ENCODE measurements around the gene KRTAP3-1.
"Not testable (repeated sequence)": the region's sequence is repeated elsewhere in the genome, so short reads cannot be mapped to it uniquely, and the experiment has no call there.

Gene KRTAP3-1

DNA sequence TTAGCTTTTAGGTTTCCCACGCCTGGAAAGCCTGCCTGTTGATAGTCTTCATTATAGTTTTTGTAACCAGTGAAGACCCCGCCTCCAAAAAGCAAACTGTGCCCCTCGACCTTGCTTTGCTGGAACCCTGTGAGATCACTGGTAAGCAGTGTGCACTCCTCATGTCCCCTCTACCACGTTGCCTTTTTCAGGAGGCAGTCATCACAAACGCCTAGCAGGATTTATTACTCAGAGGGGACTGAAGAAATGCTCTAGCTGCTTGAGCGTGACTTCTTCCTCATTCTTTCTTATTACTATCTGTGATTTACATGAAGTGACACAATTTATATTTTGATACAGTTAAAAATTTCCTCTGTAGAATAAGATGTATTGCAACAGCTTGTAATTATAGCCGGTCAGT is 6.5 kb upstream of the KRTAP3-1 start:
- no peak for DNase-seq (ENCODE audit: low read depth in 2 of 2)

DNA sequence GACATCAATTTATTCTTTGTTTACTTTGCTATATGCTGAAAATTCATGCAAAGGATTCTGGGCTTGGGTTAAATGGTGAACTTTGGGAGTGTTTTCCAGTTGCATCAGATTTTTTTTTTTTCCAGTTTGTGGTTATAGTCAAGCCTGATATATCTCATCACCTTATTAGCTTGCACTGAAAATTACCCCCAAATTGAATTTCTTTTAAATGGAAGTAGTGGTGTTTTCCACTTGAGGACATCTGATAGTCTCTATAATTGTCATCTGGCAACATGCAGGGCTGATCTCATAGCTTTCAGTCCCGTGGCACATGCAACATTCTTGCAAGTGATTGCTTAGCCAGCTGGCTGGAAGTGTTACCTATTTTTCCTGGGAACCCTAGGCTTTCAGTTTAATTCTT is 4.7 kb upstream of the KRTAP3-1 start:
- no peak for DNase-seq (ENCODE audit: low read depth in 2 of 2)

DNA sequence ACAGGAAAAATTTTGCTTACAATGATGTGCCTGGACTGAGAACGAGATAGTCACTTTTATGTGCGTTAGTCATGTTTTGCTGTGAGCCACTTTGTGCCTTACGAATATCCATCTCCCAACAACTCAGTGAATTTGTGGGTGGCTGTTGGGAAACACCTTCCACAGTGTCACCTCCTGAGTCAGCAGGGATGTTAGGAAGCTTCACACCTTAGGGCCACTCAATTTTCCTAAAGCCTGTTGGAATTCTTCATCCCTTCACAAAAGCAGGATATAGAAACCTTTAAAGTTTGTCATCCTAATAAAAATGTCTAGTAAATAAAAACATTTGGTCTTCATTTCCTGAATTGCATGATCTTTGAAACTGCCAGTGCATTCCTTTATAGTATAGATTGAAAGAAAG is 4.3 kb upstream of the KRTAP3-1 start:
- DNase-seq (ENCODE audit: low read depth in 2 of 2), result no peak

DNA sequence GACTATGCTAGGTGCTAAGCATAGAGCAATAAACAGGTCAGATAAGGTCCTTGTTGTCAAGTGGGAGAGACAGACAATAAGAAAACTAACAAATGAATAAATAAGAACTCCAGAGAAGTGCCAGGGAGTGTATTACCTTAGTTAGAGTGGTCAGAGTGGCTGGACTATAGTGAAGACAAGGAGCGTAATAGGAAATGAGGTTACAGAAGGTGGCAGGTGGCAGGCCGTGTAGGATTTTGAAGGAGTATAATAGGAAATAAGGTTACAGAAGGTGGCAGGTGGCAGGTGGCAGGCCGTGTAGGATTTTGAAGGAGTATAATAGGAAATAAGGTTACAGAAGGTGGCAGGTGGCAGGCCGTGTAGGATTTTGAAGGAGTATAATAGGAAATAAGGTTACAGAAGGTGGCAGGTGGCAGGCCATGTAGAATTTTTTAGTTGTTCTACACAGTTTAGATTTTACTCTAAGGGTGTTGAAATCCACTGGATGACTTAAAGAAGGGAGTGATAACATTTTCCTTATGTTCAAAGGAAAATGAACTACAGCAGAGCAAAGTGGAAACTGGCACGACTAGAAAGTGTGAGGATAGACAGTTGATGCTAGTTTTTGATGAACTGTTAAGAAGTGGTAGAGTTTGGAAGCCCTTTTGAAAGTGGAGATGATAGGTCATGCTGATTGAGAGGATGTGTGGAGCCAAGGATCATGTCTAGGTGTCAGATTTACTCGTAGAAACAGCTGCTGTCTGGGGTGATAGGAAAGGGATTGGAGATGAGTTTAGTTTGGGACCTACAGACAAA is 3.6 kb upstream of the KRTAP3-1 start:
- DNase-seq (ENCODE audit: low read depth in 2 of 2), result no peak

DNA sequence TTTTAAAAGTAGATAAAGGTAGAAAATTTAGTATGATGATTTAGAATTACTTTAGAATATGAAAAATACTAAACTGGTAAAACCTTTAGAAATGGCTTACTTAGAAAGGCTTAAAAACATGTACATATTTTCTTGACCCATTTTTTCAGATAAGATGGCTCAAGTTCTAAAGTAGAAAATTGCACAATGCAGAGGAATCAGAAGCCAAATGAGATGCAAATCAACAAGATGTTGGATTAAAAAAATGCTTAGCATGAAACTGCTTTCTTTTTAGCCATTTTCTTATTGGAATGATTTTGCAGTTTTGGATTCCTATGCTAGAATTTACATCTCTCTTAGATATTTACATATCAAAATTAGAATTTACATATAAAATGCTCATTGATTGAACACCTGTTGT is 1.5 kb upstream of the KRTAP3-1 start:
- no peak for DNase-seq (ENCODE audit: low read depth in 2 of 2)

DNA sequence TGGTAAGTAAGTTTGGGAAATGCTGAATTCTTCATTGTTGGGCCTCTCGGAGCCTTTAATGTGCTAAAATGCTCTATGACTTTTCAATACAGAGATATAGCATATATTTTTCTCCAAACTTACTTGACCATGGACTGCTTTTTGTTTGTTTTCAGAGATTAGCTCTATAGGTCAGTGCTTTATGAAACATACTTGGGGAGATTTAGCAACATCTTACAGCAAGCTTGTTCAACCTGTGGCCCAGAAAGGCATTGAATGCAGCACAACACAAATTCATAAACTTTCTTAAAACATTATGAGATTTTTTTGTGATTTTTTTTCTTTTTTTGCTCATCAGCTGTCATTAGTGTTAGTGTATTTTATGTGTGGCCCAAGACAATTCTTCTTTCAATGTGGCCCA is 1.0 kb upstream of the KRTAP3-1 start:
- DNase-seq (ENCODE audit: low read depth in 2 of 2), result no peak

DNA sequence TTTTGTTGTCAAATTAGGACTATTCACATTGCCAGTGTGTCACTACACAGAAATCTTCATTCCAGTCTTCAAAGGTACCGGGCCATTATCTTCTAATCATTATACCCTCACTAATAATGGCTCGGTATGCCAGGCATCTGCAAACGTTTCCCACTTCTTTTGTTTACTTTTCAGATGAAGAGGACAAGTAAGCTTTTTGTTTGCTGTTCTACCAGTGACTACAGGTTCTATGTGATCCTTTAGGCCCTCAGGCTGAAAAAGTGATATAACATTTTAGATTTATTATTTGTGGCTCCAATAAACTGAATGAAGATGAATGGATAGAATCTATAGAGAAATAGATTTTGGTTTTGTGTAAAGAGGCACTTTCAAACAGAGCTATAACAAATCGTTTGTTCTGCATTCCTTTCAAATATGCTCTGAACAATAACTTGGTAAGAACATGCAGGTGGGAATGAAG is 403 bp upstream of the KRTAP3-1 start:
- no peak for DNase-seq (ENCODE audit: low read depth in 2 of 2)

DNA sequence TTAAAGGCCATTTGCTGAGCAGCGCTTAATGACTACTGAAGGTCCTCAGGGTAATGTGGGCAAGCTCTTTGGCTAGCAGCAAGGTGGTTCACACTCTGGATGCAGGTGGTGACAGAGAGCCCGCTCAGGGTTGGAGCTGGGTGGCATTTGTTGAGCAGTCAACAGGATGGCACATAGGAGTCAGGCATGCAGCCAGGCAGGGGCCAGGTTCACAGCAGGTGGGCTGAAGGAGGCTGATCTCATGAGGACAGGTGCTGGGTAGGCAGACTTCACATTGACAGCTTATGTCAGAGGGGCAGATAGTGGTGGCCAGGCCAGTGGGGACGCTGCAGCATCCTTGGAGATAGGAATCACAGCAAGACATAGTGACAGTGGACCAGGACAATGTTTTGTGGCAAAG is 4.5 kb downstream of the KRTAP3-1 start:
- no peak for DNase-seq (ENCODE audit: low read depth in 2 of 2)

DNA sequence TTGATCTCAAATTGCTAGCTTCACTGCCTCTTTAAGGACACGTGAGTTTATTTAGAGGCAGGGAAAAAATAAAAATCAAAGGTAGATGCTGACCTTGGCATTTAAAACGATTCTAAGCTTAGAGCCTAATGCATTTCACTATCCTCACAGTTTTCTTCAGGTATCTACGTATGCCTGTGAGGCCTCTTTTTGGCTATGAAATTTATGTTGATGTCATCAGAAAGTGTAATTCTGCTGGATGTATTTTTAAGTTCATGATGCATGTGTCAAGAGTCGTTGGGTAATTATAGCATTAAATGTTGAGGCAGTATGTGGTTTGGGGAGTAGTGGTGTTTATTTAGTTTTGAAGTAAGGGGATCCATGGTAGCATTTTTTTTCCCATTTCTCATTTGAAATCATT is 5.0 kb downstream of the KRTAP3-1 start:
- no peak for DNase-seq (ENCODE audit: low read depth in 2 of 2)

DNA sequence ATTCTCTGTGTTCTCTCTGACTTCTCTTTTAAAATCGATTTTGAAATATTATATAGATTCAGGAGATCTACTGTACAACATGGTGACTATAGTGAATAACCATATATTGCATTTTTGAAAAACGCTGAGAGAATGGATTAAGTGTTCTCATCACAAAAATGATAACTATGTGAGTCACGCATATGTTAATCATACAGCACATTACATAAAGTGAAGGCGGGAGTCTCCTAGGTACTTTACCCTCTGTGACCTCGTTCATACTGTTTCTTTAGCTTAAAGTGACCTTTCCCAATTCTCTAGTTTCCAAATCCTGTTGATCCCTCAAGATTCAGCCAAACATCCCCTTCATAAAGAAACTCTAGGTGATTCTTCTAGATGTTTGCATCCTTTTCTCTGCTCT is 6.1 kb downstream of the KRTAP3-1 start:
- no peak for DNase-seq (ENCODE audit: low read depth in 2 of 2)

DNA sequence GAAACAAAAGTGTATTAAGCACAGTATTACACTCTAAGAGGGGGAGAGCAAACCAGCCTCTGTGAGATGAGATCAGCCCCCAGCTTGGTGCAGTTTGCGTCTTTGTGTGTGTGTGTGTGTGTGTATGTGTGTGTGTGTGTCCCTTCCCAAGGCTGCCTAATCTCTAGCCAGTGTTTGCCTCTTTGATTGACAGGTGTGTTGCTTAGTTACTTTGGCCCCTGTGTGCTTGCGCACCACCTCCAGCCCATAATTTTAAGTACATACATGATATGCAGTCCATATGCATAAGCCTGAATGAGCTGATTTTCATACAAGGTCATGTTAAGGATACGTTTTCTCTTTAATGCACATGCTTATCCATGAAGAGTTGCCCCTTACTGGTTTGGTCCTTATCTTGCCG is 7.1 kb downstream of the KRTAP3-1 start:
- no peak for DNase-seq (ENCODE audit: low read depth in 2 of 2)

DNA sequence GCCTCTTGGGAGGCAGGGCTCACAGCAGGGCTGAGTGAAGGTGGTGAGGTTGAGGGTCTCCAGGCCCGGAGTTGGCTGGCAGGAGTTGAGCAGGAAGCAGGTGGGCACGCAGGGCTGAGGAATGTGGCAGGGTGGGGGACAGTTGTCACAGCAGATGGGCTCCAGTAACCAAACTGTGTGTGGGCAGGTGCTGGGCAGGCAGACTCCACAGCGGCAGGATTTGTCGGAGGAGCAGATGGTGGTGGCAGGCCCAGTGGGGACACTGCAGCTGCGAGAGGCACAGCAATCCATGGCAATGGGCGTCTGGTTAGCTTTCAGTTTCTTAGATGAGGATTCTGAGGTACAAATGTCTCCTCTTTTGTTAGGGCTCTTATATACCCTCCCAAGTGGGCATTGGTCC is 9.4 kb downstream of the KRTAP3-1 start, which contains the start of gene KRTAP3-2:
TSS of gene KRTAP3-2 (minus strand) at position 344 of the 400 bp plus-strand sequence. CDS start at position 291, 53 bp downstream.
- not testable (repeated sequence) for DNase-seq (ENCODE audit: low read depth in 2 of 2)

DNA sequence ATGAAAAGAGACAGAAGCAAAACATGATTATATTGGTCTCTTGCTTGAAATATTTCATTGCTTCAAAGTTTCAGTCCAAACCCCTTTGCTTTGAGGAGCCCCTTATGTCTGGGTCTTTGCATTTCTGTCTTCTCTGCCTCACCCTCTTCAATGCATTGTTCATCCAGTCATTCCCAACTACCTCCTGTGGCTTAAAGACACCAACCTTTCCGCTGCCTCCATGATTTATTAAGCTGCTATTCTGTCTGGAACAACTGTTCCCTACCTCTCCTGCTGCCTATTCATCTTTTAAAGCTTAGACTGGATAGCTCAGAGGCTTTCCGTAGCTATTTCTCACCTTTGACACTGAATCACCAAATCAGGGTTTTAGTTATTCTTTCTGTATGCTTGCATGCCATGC is 11.6 kb downstream of the KRTAP3-1 start:
- no peak for DNase-seq (ENCODE audit: low read depth in 2 of 2)

DNA sequence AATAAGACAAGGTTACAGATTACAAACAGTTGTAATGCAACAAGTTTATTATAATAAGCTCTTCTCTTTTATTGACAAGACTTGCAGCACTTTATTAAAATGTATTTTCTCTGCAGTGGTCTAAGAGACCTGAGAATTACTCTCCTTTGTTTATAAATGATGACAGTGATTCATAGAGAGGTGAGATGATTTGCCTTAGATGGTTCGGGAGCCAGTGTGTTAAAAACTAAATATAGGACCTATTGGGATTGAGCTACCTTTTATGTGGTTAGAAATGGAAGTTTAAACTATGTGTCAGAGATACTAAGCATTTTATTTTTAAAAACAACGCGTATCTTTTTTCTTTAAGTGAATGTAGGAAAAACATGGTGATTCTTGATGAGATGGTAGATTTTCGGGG is 12.1 kb downstream of the KRTAP3-1 start:
- DNase-seq (ENCODE audit: low read depth in 2 of 2), result no peak

DNA sequence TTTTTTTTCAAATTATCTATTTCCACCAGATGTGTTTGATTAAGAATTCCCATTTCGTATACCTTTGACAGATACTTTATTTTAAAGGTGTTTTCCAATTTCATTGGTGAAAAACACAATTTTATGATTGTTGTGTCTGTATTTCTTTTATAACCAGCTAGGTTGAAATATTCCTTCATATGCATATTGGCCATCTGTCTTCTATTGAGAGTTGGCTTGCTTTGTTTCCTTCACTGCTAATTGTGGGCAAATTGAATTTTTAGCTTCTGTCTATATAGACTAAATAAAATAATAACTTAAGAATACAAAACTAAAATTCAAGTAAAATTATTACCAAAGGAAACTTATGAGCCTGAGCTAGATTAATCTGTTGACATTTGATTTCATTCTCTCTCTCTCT is 13.8 kb downstream of the KRTAP3-1 start:
- no peak for DNase-seq (ENCODE audit: low read depth in 2 of 2)

DNA sequence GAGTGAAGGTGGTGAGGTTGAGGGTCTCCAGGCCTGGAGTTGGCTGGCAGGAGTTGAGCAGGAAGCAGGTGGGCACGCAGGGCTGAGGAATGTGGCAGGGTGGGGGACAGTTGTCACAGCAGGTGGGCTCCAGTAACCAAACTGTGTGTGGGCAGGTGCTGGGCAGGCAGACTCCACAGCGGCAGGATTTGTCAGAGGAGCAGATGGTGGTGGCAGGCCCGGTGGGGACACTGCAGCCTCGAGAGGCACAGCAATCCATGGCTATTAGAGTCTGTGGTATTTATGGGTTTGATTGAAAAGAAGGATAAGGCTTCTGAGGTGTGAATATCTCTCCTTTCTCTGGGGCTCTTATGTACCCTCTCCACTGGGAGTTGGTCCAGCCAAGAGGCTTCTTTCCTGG is 15.1 kb downstream of the KRTAP3-1 start, which contains the start of gene KRTAP3-3:
TSS of gene KRTAP3-3 (minus strand) at position 326 of the 400 bp plus-strand sequence. CDS start at position 259, 67 bp downstream.
- no peak for DNase-seq (ENCODE audit: low read depth in 2 of 2)

DNA sequence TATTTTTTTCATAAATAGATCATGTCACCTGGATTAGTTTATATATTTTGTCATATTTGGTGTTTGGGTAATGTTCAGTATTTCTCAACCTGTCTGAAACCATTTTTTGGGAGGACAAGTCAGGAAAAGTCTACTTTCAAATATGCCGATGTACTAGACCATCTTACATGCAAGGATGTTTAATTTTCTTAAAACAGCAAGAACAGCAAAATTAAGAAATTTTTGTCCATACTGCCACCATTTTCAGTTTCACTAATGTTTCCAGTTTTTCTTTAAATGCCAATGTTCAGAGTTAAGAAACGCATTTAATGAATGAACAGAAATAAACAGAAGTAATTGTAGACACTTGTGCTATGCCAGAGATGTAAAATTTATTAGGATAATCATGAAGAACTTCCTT is 15.8 kb downstream of the KRTAP3-1 start:
- no peak for DNase-seq (ENCODE audit: low read depth in 2 of 2)

DNA sequence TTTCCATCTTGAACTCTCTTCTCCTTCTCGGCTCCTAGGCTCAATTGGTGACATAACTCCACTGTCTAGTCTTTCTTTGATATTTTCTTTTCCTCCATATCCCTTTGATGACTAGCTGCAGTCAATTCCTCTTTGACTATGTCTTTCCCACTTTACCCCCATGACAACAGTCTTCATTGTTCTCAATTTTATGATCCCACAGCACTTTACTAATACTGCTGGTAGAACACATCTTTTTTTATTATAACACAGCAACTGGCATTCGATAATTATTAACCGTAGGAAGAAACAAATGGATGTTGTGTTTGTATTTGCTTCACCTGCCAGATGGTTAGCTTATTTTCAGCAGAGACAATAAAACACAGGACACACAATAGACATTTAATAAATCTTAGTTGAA is 16.3 kb downstream of the KRTAP3-1 start:
- no peak for DNase-seq (ENCODE audit: low read depth in 2 of 2)

DNA sequence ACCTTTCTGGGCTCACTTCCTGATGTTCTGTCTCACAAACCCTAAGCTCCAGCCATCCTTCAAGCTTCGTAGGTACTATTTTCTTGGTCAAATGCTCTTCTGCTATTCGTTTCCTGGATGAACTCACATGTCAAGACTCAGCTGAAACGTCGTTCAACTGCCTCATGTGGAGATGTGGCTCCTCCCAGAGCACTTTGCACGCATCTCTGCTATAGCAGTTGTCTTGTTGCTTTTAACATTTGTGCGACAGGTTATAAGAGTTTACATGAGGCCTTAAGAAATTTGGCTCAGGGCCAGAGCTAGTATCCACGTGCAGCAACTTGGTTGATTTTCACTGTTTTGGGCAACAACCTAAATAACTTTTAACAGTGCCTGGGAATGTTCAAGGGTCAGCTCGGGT is 22.0 kb downstream of the KRTAP3-1 start:
- DNase-seq (ENCODE audit: low read depth in 2 of 2), result no peak

DNA sequence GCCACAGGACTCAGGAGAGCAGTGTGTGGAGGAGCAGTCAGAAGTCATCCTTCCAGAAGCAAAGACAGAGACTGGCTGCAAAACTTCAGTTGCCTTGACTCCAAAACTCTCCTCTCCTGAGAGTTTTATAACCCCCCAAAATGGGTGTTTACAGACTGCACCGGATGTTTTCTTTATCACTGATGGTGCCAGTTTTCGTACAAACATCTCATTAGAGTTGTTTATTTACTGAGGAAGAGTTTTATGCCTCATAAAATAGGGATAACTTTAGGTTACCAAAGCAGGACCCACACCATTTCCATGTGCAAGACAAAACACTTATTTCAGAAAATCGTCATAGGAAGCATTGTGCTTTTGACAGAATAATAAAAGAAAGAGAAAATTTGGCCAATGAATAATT is 24.7 kb downstream of the KRTAP3-1 start, which contains the start of gene KRT40:
TSS of gene KRT40 (minus strand) at position 101 of the 400 bp plus-strand sequence. CDS start at position 48, 53 bp downstream.
- no peak for DNase-seq (ENCODE audit: low read depth in 2 of 2)

DNA sequence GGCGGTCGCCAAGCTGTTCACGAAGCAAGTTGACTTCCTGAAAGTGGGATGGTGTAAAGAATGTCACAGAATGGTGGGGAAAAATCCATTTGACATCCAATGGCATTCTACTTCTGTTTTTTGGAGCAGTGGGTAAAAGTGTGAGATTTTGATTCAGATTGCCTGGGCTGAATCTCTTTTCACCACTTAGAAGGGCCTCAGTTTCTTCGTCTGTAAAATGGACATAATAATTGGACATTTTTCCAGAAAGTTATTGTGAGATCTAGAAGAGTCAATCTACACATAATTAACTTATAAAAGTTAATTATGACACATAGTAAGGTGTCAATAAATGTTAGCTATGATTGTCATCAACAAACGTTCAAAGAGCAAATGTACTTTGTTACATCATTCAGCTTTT is 27.8 kb downstream of the KRTAP3-1 start:
- no peak for DNase-seq (ENCODE audit: low read depth in 2 of 2)

DNA sequence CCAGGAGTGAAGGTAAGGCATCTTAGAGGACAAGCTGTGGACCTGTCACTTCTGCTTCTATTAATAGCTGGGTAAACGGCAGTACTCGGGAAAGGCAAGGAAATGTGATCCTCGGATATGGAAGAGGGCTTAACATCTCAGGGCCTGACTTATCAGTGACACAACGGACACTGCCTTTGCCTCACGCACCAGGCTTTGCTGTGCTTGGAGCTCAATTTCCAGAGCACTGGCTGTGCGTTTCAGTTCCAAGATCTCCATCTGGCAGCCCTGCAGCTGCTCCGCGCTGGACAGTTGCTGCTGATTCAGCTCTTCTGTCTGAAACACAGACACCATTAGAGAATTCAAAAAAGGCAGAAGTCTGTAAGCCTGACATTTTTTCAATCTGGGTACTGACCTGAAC is 28.3 kb downstream of the KRTAP3-1 start:
- no peak for DNase-seq (ENCODE audit: low read depth in 2 of 2)

DNA sequence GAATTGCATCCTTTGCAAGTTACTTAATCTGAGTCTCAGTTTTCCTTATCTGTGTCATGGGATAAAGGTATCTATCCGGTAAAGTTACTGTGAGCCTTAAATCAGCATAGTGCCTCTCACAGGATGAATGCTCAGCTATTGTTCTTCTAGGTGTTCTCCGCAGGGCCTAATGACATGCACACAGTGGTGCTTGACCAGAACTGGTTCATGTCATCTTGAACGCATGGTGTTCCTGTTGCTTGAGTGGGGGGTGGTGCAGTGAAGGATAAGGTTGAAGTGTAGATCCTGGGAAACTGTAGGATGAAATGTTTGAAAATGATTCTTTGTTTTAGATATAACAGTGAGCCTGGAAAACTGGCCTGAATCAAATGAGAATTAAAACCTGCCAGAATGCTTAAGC is 28.8 kb downstream of the KRTAP3-1 start:
- DNase-seq (ENCODE audit: low read depth in 2 of 2), result no peak
